ENCODE results near the gene C6orf132.

The C6orf132 gene

DNA sequence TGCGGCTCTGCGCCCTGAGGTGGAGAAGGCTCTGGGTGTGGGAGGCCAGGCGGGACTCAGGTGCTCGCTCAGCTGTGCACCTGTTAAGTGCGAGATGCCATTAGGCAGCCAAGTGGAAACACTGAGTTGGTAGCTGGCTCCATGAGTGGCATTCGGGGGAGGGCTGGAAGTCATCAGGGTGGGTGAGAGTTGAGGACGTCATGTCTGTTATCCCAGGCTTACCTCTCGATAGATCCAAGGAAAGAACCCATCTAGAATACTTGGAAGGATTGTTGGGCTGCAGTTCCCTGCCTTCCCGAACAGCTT lies 50.7 kb downstream of the C6orf132 start:
- POLR2A ChIA-PET = interaction anchor here (1.0 kb wide), 1 partner anchor 472 kb away, joined by 3 read pairs; the partner anchor contains the start of gene UBR2
- no peaks in the 10 kb centered on the region for H3K9me3 ChIP-seq (ENCODE audit: control insufficient read depth, insufficient read depth, low read depth, low read length)
- no peak overlapping the region for H3K4me3 ChIP-seq (ENCODE audit: low read depth, low read length)
- TF ChIP-seq, protein P1, sequence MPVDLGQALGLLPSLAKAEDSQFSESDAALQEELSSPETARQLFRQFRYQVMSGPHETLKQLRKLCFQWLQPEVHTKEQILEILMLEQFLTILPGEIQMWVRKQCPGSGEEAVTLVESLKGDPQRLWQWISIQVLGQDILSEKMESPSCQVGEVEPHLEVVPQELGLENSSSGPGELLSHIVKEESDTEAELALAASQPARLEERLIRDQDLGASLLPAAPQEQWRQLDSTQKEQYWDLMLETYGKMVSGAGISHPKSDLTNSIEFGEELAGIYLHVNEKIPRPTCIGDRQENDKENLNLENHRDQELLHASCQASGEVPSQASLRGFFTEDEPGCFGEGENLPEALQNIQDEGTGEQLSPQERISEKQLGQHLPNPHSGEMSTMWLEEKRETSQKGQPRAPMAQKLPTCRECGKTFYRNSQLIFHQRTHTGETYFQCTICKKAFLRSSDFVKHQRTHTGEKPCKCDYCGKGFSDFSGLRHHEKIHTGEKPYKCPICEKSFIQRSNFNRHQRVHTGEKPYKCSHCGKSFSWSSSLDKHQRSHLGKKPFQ (tag by site-specific recombination; IDR thresholded peaks at IDR 0.05) = no peak
- TF ChIP-seq, protein P2, sequence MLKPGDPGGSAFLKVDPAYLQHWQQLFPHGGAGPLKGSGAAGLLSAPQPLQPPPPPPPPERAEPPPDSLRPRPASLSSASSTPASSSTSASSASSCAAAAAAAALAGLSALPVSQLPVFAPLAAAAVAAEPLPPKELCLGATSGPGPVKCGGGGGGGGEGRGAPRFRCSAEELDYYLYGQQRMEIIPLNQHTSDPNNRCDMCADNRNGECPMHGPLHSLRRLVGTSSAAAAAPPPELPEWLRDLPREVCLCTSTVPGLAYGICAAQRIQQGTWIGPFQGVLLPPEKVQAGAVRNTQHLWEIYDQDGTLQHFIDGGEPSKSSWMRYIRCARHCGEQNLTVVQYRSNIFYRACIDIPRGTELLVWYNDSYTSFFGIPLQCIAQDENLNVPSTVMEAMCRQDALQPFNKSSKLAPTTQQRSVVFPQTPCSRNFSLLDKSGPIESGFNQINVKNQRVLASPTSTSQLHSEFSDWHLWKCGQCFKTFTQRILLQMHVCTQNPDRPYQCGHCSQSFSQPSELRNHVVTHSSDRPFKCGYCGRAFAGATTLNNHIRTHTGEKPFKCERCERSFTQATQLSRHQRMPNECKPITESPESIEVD (tag by site-specific recombination; IDR thresholded peaks at IDR 0.05) = no peak
- TF ChIP-seq ZNF146 (tag by site-specific recombination; IDR thresholded peaks at IDR 0.05) = no peak
- TF ChIP-seq ZNF433 (tag by site-specific recombination; IDR thresholded peaks at IDR 0.05; ENCODE audit: low read depth) = no peak
- no peak for TF ChIP-seq ZNF560 (tag by site-specific recombination; IDR thresholded peaks at IDR 0.05; ENCODE audit: borderline replicate concordance)
- no peak for TF ChIP-seq ZNF544 (tag by site-specific recombination; IDR thresholded peaks at IDR 0.05)
- TF ChIP-seq MYNN (tag by site-specific recombination; IDR thresholded peaks at IDR 0.05; ENCODE audit: borderline replicate concordance) = no peak
- TF ChIP-seq, protein P3, sequence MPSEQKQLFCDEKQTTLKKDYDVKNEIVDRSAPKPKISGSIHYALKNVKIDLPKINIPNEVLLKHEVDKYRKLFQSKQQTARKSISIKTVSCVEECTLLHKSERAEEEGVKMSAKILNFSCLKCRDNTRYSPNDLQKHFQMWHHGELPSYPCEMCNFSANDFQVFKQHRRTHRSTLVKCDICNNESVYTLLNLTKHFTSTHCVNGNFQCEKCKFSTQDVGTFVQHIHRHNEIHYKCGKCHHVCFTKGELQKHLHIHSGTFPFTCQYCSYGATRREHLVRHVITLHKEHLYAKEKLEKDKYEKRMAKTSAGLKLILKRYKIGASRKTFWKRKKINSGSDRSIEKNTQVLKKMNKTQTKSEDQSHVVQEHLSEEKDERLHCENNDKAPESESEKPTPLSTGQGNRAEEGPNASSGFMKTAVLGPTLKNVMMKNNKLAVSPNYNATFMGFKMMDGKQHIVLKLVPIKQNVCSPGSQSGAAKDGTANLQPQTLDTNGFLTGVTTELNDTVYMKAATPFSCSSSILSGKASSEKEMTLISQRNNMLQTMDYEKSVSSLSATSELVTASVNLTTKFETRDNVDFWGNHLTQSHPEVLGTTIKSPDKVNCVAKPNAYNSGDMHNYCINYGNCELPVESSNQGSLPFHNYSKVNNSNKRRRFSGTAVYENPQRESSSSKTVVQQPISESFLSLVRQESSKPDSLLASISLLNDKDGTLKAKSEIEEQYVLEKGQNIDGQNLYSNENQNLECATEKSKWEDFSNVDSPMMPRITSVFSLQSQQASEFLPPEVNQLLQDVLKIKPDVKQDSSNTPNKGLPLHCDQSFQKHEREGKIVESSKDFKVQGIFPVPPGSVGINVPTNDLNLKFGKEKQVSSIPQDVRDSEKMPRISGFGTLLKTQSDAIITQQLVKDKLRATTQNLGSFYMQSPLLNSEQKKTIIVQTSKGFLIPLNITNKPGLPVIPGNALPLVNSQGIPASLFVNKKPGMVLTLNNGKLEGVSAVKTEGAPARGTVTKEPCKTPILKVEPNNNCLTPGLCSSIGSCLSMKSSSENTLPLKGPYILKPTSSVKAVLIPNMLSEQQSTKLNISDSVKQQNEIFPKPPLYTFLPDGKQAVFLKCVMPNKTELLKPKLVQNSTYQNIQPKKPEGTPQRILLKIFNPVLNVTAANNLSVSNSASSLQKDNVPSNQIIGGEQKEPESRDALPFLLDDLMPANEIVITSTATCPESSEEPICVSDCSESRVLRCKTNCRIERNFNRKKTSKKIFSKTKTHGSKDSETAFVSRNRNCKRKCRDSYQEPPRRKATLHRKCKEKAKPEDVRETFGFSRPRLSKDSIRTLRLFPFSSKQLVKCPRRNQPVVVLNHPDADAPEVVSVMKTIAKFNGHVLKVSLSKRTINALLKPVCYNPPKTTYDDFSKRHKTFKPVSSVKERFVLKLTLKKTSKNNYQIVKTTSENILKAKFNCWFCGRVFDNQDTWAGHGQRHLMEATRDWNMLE (tag by site-specific recombination; conservative IDR thresholded peaks at IDR 0.05; ENCODE audit: low read depth) = no peak
- TF ChIP-seq, protein P4, sequence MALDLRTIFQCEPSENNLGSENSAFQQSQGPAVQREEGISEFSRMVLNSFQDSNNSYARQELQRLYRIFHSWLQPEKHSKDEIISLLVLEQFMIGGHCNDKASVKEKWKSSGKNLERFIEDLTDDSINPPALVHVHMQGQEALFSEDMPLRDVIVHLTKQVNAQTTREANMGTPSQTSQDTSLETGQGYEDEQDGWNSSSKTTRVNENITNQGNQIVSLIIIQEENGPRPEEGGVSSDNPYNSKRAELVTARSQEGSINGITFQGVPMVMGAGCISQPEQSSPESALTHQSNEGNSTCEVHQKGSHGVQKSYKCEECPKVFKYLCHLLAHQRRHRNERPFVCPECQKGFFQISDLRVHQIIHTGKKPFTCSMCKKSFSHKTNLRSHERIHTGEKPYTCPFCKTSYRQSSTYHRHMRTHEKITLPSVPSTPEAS (tag by site-specific recombination; IDR thresholded peaks at IDR 0.05) = no peak
- no peak for TF ChIP-seq ZNF658 (tag by site-specific recombination; IDR thresholded peaks at IDR 0.05)
- no peak for TF ChIP-seq ZNF302 (tag by site-specific recombination; IDR thresholded peaks at IDR 0.05; ENCODE audit: low read depth)
- no peak for TF ChIP-seq ZBTB1 (tag by site-specific recombination; IDR thresholded peaks at IDR 0.05)
- TF ChIP-seq ZNF23 (tag by site-specific recombination; IDR thresholded peaks at IDR 0.05; ENCODE audit: borderline replicate concordance) = no peak
- TF ChIP-seq ZNF274 (IDR thresholded peaks at IDR 0.05; ENCODE audit: low read length) = no peak
- TF ChIP-seq ZNF274 (tag by site-specific recombination; IDR thresholded peaks at IDR 0.05; ENCODE audit: borderline replicate concordance) = no peak
- no peak for TF ChIP-seq ZNF473 (tag by site-specific recombination; IDR thresholded peaks at IDR 0.05)
- TF ChIP-seq, protein P5, sequence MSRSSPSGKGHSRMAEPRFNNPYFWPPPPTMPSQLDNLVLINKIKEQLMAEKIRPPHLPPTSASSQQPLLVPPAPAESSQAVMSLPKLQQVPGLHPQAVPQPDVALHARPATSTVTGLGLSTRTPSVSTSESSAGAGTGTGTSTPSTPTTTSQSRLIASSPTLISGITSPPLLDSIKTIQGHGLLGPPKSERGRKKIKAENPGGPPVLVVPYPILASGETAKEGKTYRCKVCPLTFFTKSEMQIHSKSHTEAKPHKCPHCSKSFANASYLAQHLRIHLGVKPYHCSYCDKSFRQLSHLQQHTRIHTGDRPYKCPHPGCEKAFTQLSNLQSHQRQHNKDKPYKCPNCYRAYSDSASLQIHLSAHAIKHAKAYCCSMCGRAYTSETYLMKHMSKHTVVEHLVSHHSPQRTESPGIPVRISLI (tag by site-specific recombination; IDR thresholded peaks at IDR 0.05) = no peak
- TF ChIP-seq ZNF2 (tag by site-specific recombination; IDR thresholded peaks at IDR 0.05) = no peak
- no peak for TF ChIP-seq ZFP3 (tag by site-specific recombination; IDR thresholded peaks at IDR 0.05; ENCODE audit: low read depth)
- CTCF ChIA-PET = interaction anchor here (0.9 to 1.9 kb wide), 3 partner anchors 14 to 635 kb away, joined by 3 to 4 read pairs (median 3); no protein-coding TSS in a partner anchor
- no peak overlapping the region for H3K27ac ChIP-seq (ENCODE audit: extremely low read depth, low read depth, low read length)
- H3K36me3 ChIP-seq (ENCODE audit: control insufficient read depth in 2 of 2, insufficient read depth in 1 of 2, low read length in 2 of 2) = no peaks in the 10 kb centered on the region
- no peaks in the 10 kb centered on the region for H3K4me1 ChIP-seq (ENCODE audit: control insufficient read depth, insufficient read depth, low read length)
